ENCODE data around the gene IQCF6. TPM values are rescaled to one million over a fixed set of nuclear protein-coding genes. Genes with fewer than 3 reads are reported as not detected.
A peak's percentile ranks its signal among the peaks of the same experiment; 100 is the strongest.

IQCF6 gene
- total RNA-seq, result not detected

- H3K36me3 Mint-ChIP-seq (ENCODE audit: low read depth), result no peaks in the 10 kb centered on the region
- no peaks in the 10 kb centered on the region for H3K4me1 Mint-ChIP-seq
- no peak within 1 kb of the TSS for H3K4me3 Mint-ChIP-seq
Measured at GRCh38 chr3:51779137-51779536, at the start of gene IQCF6. IQCF6 (minus strand) TSS chr3:51779237; CDS start chr3:51779224, 13 bp downstream.

DNA sequence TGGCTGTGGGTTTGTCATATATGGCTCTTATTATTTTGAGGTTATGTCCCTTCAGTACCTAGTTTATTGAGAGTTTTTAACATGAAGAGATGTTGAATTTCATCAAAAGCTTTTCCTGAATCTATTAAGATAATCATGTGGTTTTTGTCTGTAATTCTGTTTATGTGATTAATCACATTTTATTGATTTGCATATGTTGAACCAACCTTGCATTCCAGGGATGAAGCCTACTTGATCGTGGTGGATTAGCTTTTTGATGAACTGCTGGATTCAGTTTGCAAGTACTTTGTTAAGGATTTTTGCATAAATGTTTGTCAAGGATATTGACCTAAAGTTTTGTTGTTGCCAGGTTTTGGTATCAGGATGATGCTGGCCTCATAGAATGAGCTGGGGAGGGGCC, 49.3 kb upstream of the IQCF6 start:
- peaks cover 14% of the 10 kb centered on the region for H3K9me3 Mint-ChIP-seq
- no peak for ATAC-seq (replicated peaks)
- H3K36me3 Mint-ChIP-seq (ENCODE audit: low read depth), result no peaks in the 10 kb centered on the region
- no peaks in the 10 kb centered on the region for H3K27me3 Mint-ChIP-seq
- no peak overlapping the region for H3K27ac Mint-ChIP-seq
- no peaks in the 10 kb centered on the region for H3K4me1 Mint-ChIP-seq
- H3K4me3 Mint-ChIP-seq, result no peak overlapping the region

More at GRCh38 chr3:51779137-51779536, at the start of gene IQCF6:
- no peaks in the 10 kb centered on the region for H3K9me3 Mint-ChIP-seq
- H3K27ac Mint-ChIP-seq, result no peak within 1 kb of the TSS
- peaks cover 11% of the 10 kb centered on the region for H3K27me3 Mint-ChIP-seq
- ATAC-seq (replicated peaks), result no peak

DNA sequence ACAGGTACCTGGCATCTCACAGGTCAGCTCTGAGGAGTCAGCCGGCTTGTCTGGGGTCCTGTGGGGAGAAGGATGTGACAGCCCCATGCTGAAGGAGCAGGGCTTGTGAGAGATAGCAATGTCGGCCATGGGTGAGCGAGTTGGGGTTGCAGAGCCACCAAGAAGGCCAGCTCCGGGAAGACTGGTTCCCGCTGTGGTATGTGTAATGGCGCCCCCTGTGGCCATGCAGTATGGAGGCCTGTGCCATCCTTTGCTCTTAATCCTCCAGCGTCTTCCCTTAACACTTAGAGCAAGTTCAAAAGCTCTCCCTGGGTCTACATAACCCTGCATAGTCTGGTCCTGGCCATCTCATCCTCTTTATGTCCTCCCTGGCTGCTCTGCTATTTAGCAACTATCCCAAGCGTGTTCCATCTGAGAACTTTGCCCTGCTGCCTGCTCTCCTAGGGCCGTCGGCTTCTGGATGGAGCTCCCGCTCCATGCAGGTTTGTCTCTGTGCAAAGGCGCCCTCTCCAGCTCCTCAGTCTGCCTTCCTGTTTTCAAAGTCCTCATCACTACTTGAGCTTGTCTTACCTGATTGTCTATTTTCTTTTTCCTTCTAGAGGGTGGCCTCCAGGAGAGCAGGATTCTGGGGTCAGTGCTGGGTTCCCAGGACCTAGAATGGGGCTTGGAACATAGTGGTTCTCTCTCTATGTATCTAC, 40.8 kb upstream of the IQCF6 start:
- peaks cover 4% of the 10 kb centered on the region for H3K9me3 Mint-ChIP-seq
- no peaks in the 10 kb centered on the region for H3K36me3 Mint-ChIP-seq (ENCODE audit: low read depth)
- ATAC-seq (replicated peaks), result no peak
- no peak overlapping the region for H3K4me3 Mint-ChIP-seq
- H3K4me1 Mint-ChIP-seq, result peaks cover 5% of the 10 kb centered on the region
- no peak overlapping the region for H3K27ac Mint-ChIP-seq
- H3K27me3 Mint-ChIP-seq, result peaks cover 20% of the 10 kb centered on the region

GRCh38 chr3:51819151-51819550, 40.1 kb upstream of the IQCF6 start:
- no peak overlapping the region for H3K27ac Mint-ChIP-seq
- peaks cover 4% of the 10 kb centered on the region for H3K9me3 Mint-ChIP-seq
- peaks cover 5% of the 10 kb centered on the region for H3K4me1 Mint-ChIP-seq
- peaks cover 20% of the 10 kb centered on the region for H3K27me3 Mint-ChIP-seq
- no peak overlapping the region for H3K4me3 Mint-ChIP-seq
- H3K36me3 Mint-ChIP-seq (ENCODE audit: low read depth), result no peaks in the 10 kb centered on the region
- no peak for ATAC-seq (replicated peaks)

DNA sequence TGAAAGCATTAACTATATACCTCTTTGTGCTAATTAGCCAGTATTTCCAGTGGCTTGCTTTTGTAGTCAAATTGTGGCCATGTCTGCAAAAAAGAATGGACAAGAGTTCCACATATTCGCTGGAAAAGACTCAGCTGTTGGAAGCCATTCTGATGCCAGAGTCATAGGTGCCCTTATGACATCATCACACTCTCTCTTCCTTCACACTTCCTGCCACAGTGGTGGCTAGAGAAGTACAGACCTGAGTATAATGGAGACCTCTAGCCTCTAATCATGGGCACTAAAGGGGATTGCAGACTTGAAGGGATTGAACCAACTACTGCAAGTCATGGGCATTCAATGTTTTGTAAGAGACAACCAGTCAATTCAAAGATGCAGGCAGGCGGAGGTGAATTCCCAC, 38.3 kb upstream of the IQCF6 start:
- peak; percentile 68 for ATAC-seq (replicated peaks)
- H3K4me1 Mint-ChIP-seq, result peaks cover 5% of the 10 kb centered on the region
- H3K27me3 Mint-ChIP-seq, result peaks cover 14% of the 10 kb centered on the region
- no peaks in the 10 kb centered on the region for H3K36me3 Mint-ChIP-seq (ENCODE audit: low read depth)
- H3K9me3 Mint-ChIP-seq, result peaks cover 4% of the 10 kb centered on the region
- H3K4me3 Mint-ChIP-seq, result no peak overlapping the region
- no peak overlapping the region for H3K27ac Mint-ChIP-seq

GRCh38 chr3:51816723-51817122, 37.7 kb upstream of the IQCF6 start:
- no peak overlapping the region for H3K4me3 Mint-ChIP-seq

DNA sequence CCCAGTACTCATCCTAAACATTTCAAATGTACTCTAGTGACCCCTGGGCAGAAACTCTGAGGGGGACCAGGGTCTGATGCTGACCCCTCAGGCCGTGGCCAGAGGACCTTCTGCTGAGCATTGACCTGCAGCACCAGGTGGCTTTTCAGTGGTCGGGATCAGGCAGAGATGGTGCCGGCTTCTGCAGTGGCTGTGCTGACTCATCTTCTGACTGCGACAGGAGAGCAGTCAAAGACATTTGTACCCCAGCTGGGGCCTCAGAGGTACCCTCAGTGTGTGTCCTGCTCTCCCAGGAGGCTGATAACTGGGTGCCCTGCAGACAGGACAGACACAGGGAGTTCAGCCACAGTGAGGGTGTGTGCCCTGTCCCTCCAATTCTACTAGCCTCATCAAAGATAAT, 36.6 kb upstream of the IQCF6 start:
- H3K4me3 Mint-ChIP-seq, result no peak overlapping the region
- no peaks in the 10 kb centered on the region for H3K36me3 Mint-ChIP-seq (ENCODE audit: low read depth)
- no peak overlapping the region for H3K27ac Mint-ChIP-seq
- H3K27me3 Mint-ChIP-seq, result peaks cover 10% of the 10 kb centered on the region
- ATAC-seq (replicated peaks), result no peak
- peaks cover 6% of the 10 kb centered on the region for H3K4me1 Mint-ChIP-seq
- no peaks in the 10 kb centered on the region for H3K9me3 Mint-ChIP-seq

More at GRCh38 chr3:51816723-51817122, 37.7 kb upstream of the IQCF6 start:
- peaks cover 2% of the 10 kb centered on the region for H3K9me3 Mint-ChIP-seq
- no peak for ATAC-seq (replicated peaks)
- peaks cover 5% of the 10 kb centered on the region for H3K4me1 Mint-ChIP-seq
- H3K36me3 Mint-ChIP-seq (ENCODE audit: low read depth), result no peaks in the 10 kb centered on the region
- no peak overlapping the region for H3K27ac Mint-ChIP-seq
- H3K27me3 Mint-ChIP-seq, result peaks cover 12% of the 10 kb centered on the region

GRCh38 chr3:51814034-51814433, 35.0 kb upstream of the IQCF6 start:
- no peak overlapping the region for H3K27ac Mint-ChIP-seq
- peaks cover 5% of the 10 kb centered on the region for H3K27me3 Mint-ChIP-seq
- no peak overlapping the region for H3K4me3 Mint-ChIP-seq
- no peaks in the 10 kb centered on the region for H3K36me3 Mint-ChIP-seq (ENCODE audit: low read depth)
- no peaks in the 10 kb centered on the region for H3K9me3 Mint-ChIP-seq
- peaks cover 8% of the 10 kb centered on the region for H3K4me1 Mint-ChIP-seq
- ATAC-seq (replicated peaks), result no peak

DNA sequence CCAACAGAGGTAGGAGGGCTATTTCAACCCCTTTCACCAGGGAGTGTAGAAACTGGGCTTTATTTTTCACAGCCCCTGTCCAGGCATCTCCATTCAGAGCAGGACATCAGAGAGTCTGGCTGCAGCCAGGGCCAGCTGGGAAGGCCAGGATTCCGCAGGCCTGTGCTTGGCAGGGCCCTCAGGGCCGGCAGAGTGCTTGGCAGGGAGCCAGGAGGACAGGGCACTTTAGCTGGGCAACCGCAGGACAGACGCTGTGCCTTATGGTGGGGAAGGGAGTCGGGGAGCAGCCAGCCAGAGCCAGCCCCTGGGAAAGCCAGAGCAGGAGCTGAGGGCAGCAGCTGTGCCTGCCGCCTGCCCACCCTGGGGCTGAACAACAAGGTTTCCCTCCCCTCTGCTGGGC, 34.5 kb upstream of the IQCF6 start:
- Mint-ChIP-seq H3K4me1 (peaks cover 12% of the 10 kb centered on the region), H3K36me3 (ENCODE audit: low read depth) (no peaks in the 10 kb centered on the region), H3K9me3 (no peaks in the 10 kb centered on the region), H3K27ac (no peak overlapping the region), H3K27me3 (peaks cover 5% of the 10 kb centered on the region), H3K4me3 (no peak overlapping the region)
- no peak for ATAC-seq (replicated peaks)

DNA sequence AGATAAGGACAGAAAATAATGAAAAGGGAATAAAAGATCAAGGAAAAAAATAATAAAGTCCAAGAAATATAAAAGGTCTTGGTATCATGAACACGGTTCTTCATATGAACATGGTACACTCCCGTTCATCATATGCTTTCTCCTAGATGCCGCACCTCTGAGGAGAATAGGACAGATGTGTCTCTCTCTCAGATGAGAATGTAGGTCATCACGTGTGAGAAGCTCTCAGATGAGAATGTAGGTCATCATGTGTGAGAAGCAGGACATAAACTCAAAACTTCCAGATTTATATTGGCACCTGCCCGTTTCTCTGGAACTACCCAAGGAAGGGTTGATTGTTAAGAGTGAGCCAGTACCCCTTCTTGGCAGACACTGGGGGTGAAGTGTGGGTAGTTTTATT, 29.9 kb upstream of the IQCF6 start:
- no peaks in the 10 kb centered on the region for H3K9me3 Mint-ChIP-seq
- H3K4me1 Mint-ChIP-seq, result peaks cover 19% of the 10 kb centered on the region
- no peaks in the 10 kb centered on the region for H3K36me3 Mint-ChIP-seq (ENCODE audit: low read depth)
- H3K27ac Mint-ChIP-seq, result no peak overlapping the region
- ATAC-seq (replicated peaks), result peak; percentile 40
- H3K27me3 Mint-ChIP-seq, result no peaks in the 10 kb centered on the region
- no peak overlapping the region for H3K4me3 Mint-ChIP-seq

GRCh38 chr3:51802106-51802703, 23.2 kb upstream of the IQCF6 start:
- Mint-ChIP-seq H3K27me3 (peaks cover 5% of the 10 kb centered on the region), H3K36me3 (ENCODE audit: low read depth) (no peaks in the 10 kb centered on the region), H3K4me1 (peaks cover 16% of the 10 kb centered on the region), H3K4me3 (peak overlapping the region; percentile 3), H3K9me3 (no peaks in the 10 kb centered on the region), H3K27ac (peak overlapping the region; percentile 69)
- peak; percentile 63 for ATAC-seq (replicated peaks)

- ATAC-seq (replicated peaks), result no peak
- Mint-ChIP-seq H3K4me3 (no peak overlapping the region), H3K36me3 (ENCODE audit: low read depth) (no peaks in the 10 kb centered on the region), H3K9me3 (no peaks in the 10 kb centered on the region), H3K27me3 (peaks cover 5% of the 10 kb centered on the region), H3K27ac (peak overlapping the region; percentile 5), H3K4me1 (peaks cover 16% of the 10 kb centered on the region)
Measured at GRCh38 chr3:51800750-51801125, 21.7 kb upstream of the IQCF6 start.

GRCh38 chr3:51799879-51800749, 21.1 kb upstream of the IQCF6 start:
- no peaks in the 10 kb centered on the region for H3K36me3 Mint-ChIP-seq (ENCODE audit: low read depth)
- peak; percentile 46 for ATAC-seq (replicated peaks)

DNA sequence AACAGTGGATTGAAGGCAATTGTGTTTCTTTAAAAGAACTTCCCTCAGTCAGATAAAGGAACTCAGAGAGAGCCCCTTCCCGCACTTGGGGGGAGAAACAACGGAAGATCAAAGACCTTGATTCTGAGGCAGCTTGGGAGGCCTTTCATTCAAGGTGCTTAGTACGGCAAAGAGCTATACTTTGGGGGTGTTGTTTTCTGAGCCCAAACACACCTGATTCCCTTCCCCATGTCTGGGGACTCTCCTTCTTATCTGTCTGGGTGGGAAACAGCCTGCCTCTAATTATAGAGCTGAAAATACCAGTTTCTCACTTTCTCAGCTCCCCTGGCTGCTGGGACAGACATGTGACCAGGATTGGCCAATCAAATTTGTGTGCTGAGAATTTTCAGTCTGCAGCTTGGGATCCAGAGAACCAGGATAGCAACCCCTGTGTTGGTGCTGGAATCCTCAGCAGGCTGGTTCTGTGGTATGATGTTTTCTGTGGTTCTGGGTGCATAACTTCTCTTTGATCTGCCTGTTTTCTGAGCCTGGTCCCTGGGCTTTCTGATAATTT, 19.4 kb upstream of the IQCF6 start:
- Mint-ChIP-seq H3K36me3 (ENCODE audit: low read depth) (no peaks in the 10 kb centered on the region), H3K4me1 (peaks cover 10% of the 10 kb centered on the region), H3K27me3 (peaks cover 5% of the 10 kb centered on the region), H3K9me3 (no peaks in the 10 kb centered on the region), H3K4me3 (no peak overlapping the region), H3K27ac (no peak overlapping the region)
- ATAC-seq (replicated peaks), result no peak

More at GRCh38 chr3:51799879-51800749, 21.1 kb upstream of the IQCF6 start:
- Mint-ChIP-seq H3K9me3 (no peaks in the 10 kb centered on the region), H3K4me1 (peaks cover 16% of the 10 kb centered on the region), H3K27ac (peak overlapping the region; percentile 5), H3K4me3 (no peak overlapping the region), H3K27me3 (peaks cover 5% of the 10 kb centered on the region)

Data from activated T-helper 17 cell treated with anti-CD3 and anti-CD28 coated beads, Interleukin-2, amount 50 U/mL, for 72 hours (primary cell).